H1 (cell line): ENCODE results near the gene CBY2. TPM values are rescaled to one million over a fixed set of nuclear protein-coding genes. Genes with fewer than 3 reads are reported as not detected.
A peak's percentile ranks its signal among the peaks of the same experiment; 100 is the strongest.
"Not testable (repeated sequence)": the region's sequence is repeated elsewhere in the genome, so short reads cannot be mapped to it uniquely, and the experiment has no call there.

Experiments used
- CTCF ChIA-PET: fragments of 300-600 bp; sonication (Branson Sonifier 250); formaldehyde crosslinking; loops from one replicate; lab custom pipeline; 2021; ENCODE audit not compliant: partially characterized antibody; lab: Charles Lee
- POLR2A ChIA-PET: fragments of 300-600 bp; sonication (Branson Sonifier 250); formaldehyde crosslinking; loops from one replicate; lab custom pipeline; 2021; ENCODE audit warnings: inconsistent platforms; ENCODE audit not compliant: partially characterized antibody; lab: Charles Lee
- DNase-seq, 2 experiments: peaks; one replicate each; pipeline versions ENCODE4 v3.0.0 to v3.0.0-alpha.2; 2010 to 2022; ENCODE audit warnings: low spot score in 2 of 2, low read depth in 1 of 2, mixed read lengths in 1 of 2
- FAIRE-seq: peaks from 2 replicates; lab custom pipeline; 2011; peaks lifted over from hg19 to GRCh38; lab: Jason Lieb, UNC
- H2AFZ ChIP-seq: 2 replicates; pipeline ENCODE4 v1.8.1; 2012; ENCODE audit warnings: low read length, inconsistent platforms
- H2AK5ac ChIP-seq: 2 replicates; pipeline ENCODE4 v1.6.1; 2013; ENCODE audit warnings: low read depth, low read length
- H2BK120ac ChIP-seq: replicated peaks from 2 replicates; pipeline ENCODE3; 2013; ENCODE audit warnings: low read depth, low read length, inconsistent platforms
- H2BK12ac ChIP-seq: 2 replicates; pipeline ENCODE4 v1.6.1; 2013; ENCODE audit warnings: low read depth, low read length
- H2BK15ac ChIP-seq: 2 replicates; pipeline ENCODE4 v1.6.1; 2013; ENCODE audit warnings: low read length
- H2BK20ac ChIP-seq: 2 replicates; pipeline ENCODE4 v1.6.1; 2013; ENCODE audit warnings: low read length
- H2BK5ac ChIP-seq: 2 replicates; pipeline ENCODE4 v1.6.1; 2013; ENCODE audit warnings: low read depth, low read length
- H3K14ac ChIP-seq: 2 replicates; pipeline ENCODE4 v1.6.1; 2013; ENCODE audit warnings: inconsistent platforms; ENCODE audit not compliant: insufficient read length
- H3K18ac ChIP-seq: 2 replicates; pipeline ENCODE4 v1.6.1; 2013; ENCODE audit warnings: low read length; ENCODE audit errors: extremely low read depth
- H3K23ac ChIP-seq: 2 replicates; pipeline ENCODE4 v1.6.1; 2013; ENCODE audit warnings: inconsistent platforms; ENCODE audit not compliant: insufficient read length
- H3K23me2 ChIP-seq: 2 replicates; pipeline ENCODE4 v1.6.1; 2013; ENCODE audit warnings: low read depth, low read length
- H3K27ac ChIP-seq: 2 replicates; pipeline ENCODE4 v1.6.1; 2011; ENCODE audit warnings: low read depth, low read length, inconsistent platforms
- H3K27me3 ChIP-seq, 4 experiments: replicated peaks in 1 of 4; 1 replicate in 1 of 4; 2 replicates in 3 of 4; pipeline versions ENCODE4 v1.6.1 to v1.8.1; 2011 to 2013; ENCODE audit warnings: low read length in 3 of 4, mild to moderate bottlenecking in 3 of 4, inconsistent platforms in 2 of 4, mixed read lengths in 2 of 4, moderate library complexity in 1 of 4; ENCODE audit not compliant: control insufficient read depth in 3 of 4, insufficient read depth in 3 of 4; ENCODE audit errors: extremely low read depth in 1 of 4
- H3K36me3 ChIP-seq, 4 experiments: 2 replicates each; pipeline versions ENCODE4 v1.6.1 to v1.8.1; 2011 to 2013; ENCODE audit warnings: mild to moderate bottlenecking in 4 of 4, low read length in 3 of 4, moderate library complexity in 2 of 4, control low read depth in 1 of 4, inconsistent platforms in 1 of 4; ENCODE audit not compliant: insufficient read depth in 4 of 4, control insufficient read depth in 2 of 4
- H3K4ac ChIP-seq: replicated peaks from 2 replicates; pipeline ENCODE3; 2013; ENCODE audit warnings: low read length, low read depth, mixed read lengths, inconsistent platforms; ENCODE audit not compliant: insufficient read length
- H3K4me1 ChIP-seq, 4 experiments: replicated peaks in 1 of 4; 1 replicate in 1 of 4; 2 replicates in 3 of 4; pipeline versions ENCODE4 v1.6.1 to v1.8.1; 2011 to 2013; ENCODE audit warnings: low read length in 3 of 4, inconsistent platforms in 2 of 4, mixed read lengths in 1 of 4; ENCODE audit not compliant: insufficient read depth in 4 of 4, control insufficient read depth in 3 of 4
- H3K4me2 ChIP-seq, 2 experiments: 2 replicates each; pipeline versions ENCODE4 v1.6.1 to v1.8.1; 2011 to 2013; ENCODE audit warnings: low read depth in 2 of 2, low read length in 2 of 2, control low read depth in 1 of 2, inconsistent platforms in 1 of 2, mild to moderate bottlenecking in 1 of 2; ENCODE audit not compliant: insufficient read depth in 1 of 2
- H3K4me3 ChIP-seq, 4 experiments: fragments of 200-600, 300-600 bp in 1 of 4; sonication (generic), shearing (Covaris generic), sonication (Bioruptor Twin) in 1 of 4; 2 replicates each; pipeline versions ENCODE4 v1.5.1 to v1.8.1; 2011 to 2016; ENCODE audit warnings: low read length in 4 of 4, low read depth in 3 of 4, control low read depth in 2 of 4, inconsistent platforms in 2 of 4, mild to moderate bottlenecking in 2 of 4, mixed read lengths in 1 of 4, moderate library complexity in 1 of 4; ENCODE audit not compliant: insufficient read depth in 2 of 4; ENCODE audit errors: extremely low read depth in 1 of 4
- H3K56ac ChIP-seq: replicated peaks from 2 replicates; pipeline ENCODE3; 2013; ENCODE audit warnings: low read depth, mild to moderate bottlenecking, mixed read lengths, low read length, inconsistent platforms; ENCODE audit not compliant: insufficient read length
- H3K79me1 ChIP-seq: 2 replicates; pipeline ENCODE4 v1.6.1; 2013; ENCODE audit warnings: low read depth, low read length, control low read depth
- H3K79me2 ChIP-seq, 2 experiments: 2 replicates each; pipeline versions ENCODE4 v1.6.1 to v1.8.1; 2012 to 2013; ENCODE audit warnings: low read length in 2 of 2, mild to moderate bottlenecking in 2 of 2, inconsistent platforms in 1 of 2; ENCODE audit not compliant: insufficient read depth in 2 of 2, control insufficient read depth in 1 of 2
- H3K9ac ChIP-seq, 4 experiments: replicated peaks in 1 of 4; 1 replicate in 1 of 4; 2 replicates in 3 of 4; pipeline versions ENCODE4 v1.6.1 to v1.8.1; 2011 to 2013; ENCODE audit warnings: low read depth in 3 of 4, low read length in 3 of 4, control low read depth in 2 of 4, mild to moderate bottlenecking in 2 of 4, moderate library complexity in 2 of 4, inconsistent platforms in 1 of 4; ENCODE audit errors: extremely low read depth in 1 of 4
- H3K9me3 ChIP-seq, 2 experiments: 2 replicates each; pipeline versions ENCODE4 v1.6.1 to v1.8.1; 2012 to 2013; ENCODE audit warnings: mild to moderate bottlenecking in 2 of 2, moderate library complexity in 2 of 2, control low read depth in 1 of 2, inconsistent platforms in 1 of 2, low read depth in 1 of 2, low read length in 1 of 2, mixed read lengths in 1 of 2; ENCODE audit not compliant: insufficient read depth in 2 of 2
- H4K20me1 ChIP-seq, 2 experiments: replicated peaks in 1 of 2; 2 replicates each; pipeline versions ENCODE3 to v1.8.1; 2011 to 2013; ENCODE audit warnings: inconsistent platforms in 2 of 2, low read length in 2 of 2, mild to moderate bottlenecking in 1 of 2; ENCODE audit not compliant: insufficient read depth in 2 of 2, control insufficient read depth in 1 of 2
- H4K5ac ChIP-seq: 2 replicates; pipeline ENCODE4 v1.6.1; 2013; ENCODE audit warnings: low read length, low read depth, mixed read lengths, inconsistent platforms; ENCODE audit not compliant: insufficient read length
- H4K8ac ChIP-seq: 2 replicates; pipeline ENCODE4 v1.8.0; 2013; ENCODE audit warnings: mild to moderate bottlenecking, moderate library complexity, low read length, inconsistent platforms; ENCODE audit not compliant: insufficient read depth; ENCODE audit errors: extremely low read depth
- H4K91ac ChIP-seq: replicated peaks from 2 replicates; pipeline ENCODE3; 2013; ENCODE audit warnings: low read length, mixed read lengths, inconsistent platforms; ENCODE audit not compliant: insufficient read length
- WGBS, 2 experiments: shearing (Covaris generic) in 1 of 2; methylation state at CpG; one replicate each; pipeline versions ENCODE4 v1.1.6 to v1.1.7; 2013 to 2015; ENCODE audit warnings: low lambda C conversion rate in 2 of 2, mixed read lengths in 2 of 2, inconsistent platforms in 1 of 2, low coverage in 1 of 2, missing lambda C conversion rate in 1 of 2; ENCODE audit not compliant: insufficient replicate concordance in 2 of 2, insufficient coverage in 1 of 2, insufficient read length in 1 of 2; ENCODE audit errors: extremely low coverage in 1 of 2, missing lambda C conversion rate in 1 of 2; 5-methylcytosine and 5-hydroxymethylcytosine counted together
- polyA plus RNA-seq, 7 experiments: library from polyadenylated mRNA; depleted of rRNA in 3 of 7; stranded (reverse) in 5 of 7; unstranded in 2 of 7; fragments of >200 nt in 5 of 7; fragments of 200-250 nt in 2 of 7; gene quantifications; 1 replicate in 5 of 7; 2 replicates in 1 of 7; 4 replicates in 1 of 7; pipeline versions ENCODE4 v1.2.1 to v1.2.3, GENCODE V29; 2011 to 2013; ENCODE audit warnings: missing spikeins in 2 of 7, mixed read lengths in 2 of 7
- total RNA-seq: library from RNA; stranded (reverse); fragmentation: NEBNext Ultra II Directional; extraction: Animal tissue kit (Norgen Biotek cat#: 25700); gene quantifications from 2 replicates; pipeline ENCODE4 v1.2.1, GENCODE V29; 2021

CBY2 gene
- total and polyA plus RNA-seq, 2 of the 8 experiments (the other 6 are each of a cell fraction or from before 2014, with no cell fraction given), result not detected

GRCh38 chr13:45660458-45660857 lies 41.7 kb upstream of the CBY2 start:
- H3K4me1 ChIP-seq, FAIRE-seq, H3K36me3 ChIP-seq, CTCF ChIA-PET, H4K5ac ChIP-seq, H3K4ac ChIP-seq, POLR2A ChIA-PET, H2BK15ac ChIP-seq, DNase-seq, H3K4me2 ChIP-seq, H2BK20ac ChIP-seq, H3K23me2 ChIP-seq, H3K56ac ChIP-seq, H3K9ac ChIP-seq, H2AK5ac ChIP-seq, H3K27ac ChIP-seq, H3K14ac ChIP-seq, H4K20me1 ChIP-seq, H3K79me2 ChIP-seq, H2BK5ac ChIP-seq, H3K27me3 ChIP-seq, H3K4me3 ChIP-seq, H4K91ac ChIP-seq, H2BK120ac ChIP-seq, H3K79me1 ChIP-seq, H4K8ac ChIP-seq, H3K23ac ChIP-seq, H2BK12ac ChIP-seq, H3K9me3 ChIP-seq, H3K18ac ChIP-seq: not testable (repeated sequence)
- 57% methylated on average over 1 of the region's 1 CpG; no CpG with 5 or more reads in 1 of the 2 experiments for WGBS, 2 experiments
- H2AFZ ChIP-seq, result 0 out of 2 replicates have a peak overlapping the region, but pooled peaks have one; percentile 33
